Kidney tubule cell (primary cell): ENCODE measurements around the gene OR4L1.
"Not testable (repeated sequence)": the region's sequence is repeated elsewhere in the genome, so short reads cannot be mapped to it uniquely, and the experiment has no call there.

Source experiments
- DNase-seq: peaks from one replicate; pipeline ENCODE4 v3.0.0-alpha.2; 2018; ENCODE audit warnings: low spot score

OR4L1 gene

DNA sequence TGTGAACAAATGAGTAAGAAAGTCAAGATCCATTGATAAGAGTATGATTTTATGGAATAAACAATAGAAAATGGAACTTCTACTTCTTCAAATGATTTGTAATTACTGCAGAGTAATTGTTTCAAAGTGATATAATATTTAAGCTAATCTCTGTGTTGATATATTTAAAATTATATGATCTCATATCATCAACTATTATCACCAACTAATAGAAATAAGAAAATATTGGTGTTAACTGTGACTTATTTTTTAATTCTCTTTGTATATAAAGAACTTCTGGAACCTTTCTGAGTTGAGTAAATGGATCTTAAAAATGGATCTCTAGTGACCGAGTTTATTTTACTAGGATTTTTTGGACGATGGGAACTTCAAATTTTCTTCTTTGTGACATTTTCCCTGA, at the start of gene OR4L1:
TSS of gene OR4L1 (plus strand) at position 301 of the 400 bp plus-strand sequence. CDS start at position 301, 0 bp downstream.
- DNase-seq: no peak

GRCh38 chr14:20019257-20019865, 40.5 kb upstream of the OR4L1 start, which contains the start of gene OR4K14:
TSS of gene OR4K14 (minus strand) at chr14:20019307. CDS start at chr14:20015193, 4,114 bp downstream.
- no peak for DNase-seq

DNA sequence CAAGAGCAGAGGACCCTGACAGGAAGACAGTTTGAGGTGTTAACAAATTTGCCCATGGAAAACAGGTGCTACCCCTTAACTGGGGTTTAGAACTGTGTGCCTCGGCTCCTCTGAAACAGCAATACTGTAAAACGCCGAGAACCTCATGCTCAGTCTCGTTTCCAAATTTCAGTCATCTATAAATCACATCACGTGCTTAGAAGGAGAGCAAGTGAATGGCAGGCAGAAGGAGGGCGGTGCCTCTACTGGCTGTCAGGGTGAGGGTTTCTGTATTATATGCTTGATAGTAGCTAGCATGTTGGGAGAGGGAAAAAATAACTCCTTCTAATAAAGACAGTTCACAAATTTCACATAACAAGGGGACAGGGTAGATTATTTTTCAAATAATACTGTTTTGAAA, 28.8 kb upstream of the OR4L1 start:
- DNase-seq: no peak

DNA sequence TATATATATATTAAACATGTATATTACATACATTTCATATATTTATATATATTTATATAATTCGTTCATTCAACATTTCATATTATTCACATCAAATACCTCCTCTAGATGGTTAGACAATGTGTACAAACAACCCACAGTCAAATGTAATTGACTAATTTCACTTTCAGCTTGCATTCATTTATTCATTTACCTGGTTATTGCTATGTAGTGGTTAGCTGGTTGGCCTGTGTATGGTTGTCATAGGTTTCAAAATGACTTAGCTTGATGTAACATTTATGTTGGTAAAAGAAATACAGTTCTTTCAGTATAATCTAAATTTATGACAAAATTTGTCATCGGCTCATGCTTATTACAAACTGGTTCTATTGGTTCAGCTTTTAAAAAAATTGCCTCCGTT, 24.4 kb upstream of the OR4L1 start:
- no peak for DNase-seq

GRCh38 chr14:20035938-20036337, 23.9 kb upstream of the OR4L1 start, which contains the start of gene OR4K13:
TSS of gene OR4K13 (minus strand) at chr14:20036038. CDS start at chr14:20034758, 1,280 bp downstream.
- DNase-seq: no peak

DNA sequence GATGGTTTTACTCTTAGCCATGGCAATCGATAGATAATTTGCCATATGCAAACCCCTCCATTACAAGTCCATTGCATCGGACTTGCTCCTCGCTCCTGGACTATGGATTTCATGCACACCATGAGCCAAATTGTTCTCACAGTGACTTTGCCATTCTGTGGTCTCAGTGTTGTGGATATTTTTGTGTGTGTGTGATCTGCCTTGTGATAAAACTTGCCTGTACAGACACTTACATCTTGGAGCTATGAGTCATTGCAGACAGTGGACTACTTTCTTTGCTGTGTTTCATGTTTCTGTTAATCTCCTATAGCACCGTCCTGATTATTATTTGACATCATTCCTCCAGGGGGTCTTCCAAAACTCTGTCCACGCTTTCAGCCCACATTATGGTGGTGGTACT, 15.6 kb upstream of the OR4L1 start:
- DNase-seq: no peak

- no peak for DNase-seq
Measured at GRCh38 chr14:20048202-20048601, 11.6 kb upstream of the OR4L1 start.

- no peak for DNase-seq
Measured at GRCh38 chr14:20092050-20092449, 32.2 kb downstream of the OR4L1 start.

DNA sequence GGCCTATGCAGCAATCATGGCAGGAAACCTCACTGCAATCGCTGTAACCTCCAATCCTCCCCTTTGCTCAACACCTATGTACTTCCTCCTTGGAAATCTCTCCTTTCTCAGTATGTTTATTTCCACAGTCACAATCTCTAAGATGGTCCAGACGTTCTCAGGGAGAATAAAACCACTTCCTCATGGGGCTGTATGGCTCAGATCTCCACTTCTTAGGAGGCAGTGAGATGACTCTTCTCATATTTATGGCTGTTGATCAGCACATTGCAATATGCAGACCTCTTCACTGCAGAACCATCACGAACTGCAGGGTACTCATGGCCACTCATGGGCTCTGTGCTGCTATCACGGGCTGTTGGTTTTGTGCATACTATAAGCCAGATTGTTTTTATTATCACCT, 33.6 kb downstream of the OR4L1 start:
- no peak for DNase-seq

- DNase-seq: not testable (repeated sequence)
Measured at GRCh38 chr14:20098926-20099770, 39.3 kb downstream of the OR4L1 start.

DNA sequence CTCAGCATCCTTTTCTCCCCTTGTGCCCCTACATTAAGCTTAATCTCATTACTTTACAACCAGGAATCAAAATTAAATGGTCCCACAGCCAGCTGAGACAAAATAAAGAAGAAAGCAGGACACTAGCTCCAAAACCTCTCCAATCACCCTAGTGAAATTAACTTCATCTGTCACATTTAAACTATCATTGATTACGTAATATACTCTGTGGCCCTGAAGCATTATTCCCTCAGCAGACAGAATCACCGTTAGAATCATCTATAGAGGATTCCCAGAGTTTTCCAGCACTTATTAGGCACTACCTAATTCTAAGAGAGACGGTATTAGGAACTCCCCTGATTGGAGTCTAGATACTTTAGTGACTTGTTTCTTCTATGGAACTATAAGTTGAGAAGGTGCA, 50.6 kb downstream of the OR4L1 start, which contains the start of gene OR4K17:
TSS of gene OR4K17 (plus strand) at position 302 of the 400 bp plus-strand sequence. CDS start 6,761 bp downstream, outside the sequence.
- DNase-seq: no peak
